HG02571 (cell line): ENCODE data around the gene VMAC.

Source experiments
- ATAC-seq: cut with Tn5 transposase; IDR thresholded peaks from one replicate; pipeline ENCODE4 v1.9.1; 2021; ENCODE audit warnings: mild to moderate bottlenecking, moderate library complexity; ENCODE audit not compliant: unreplicated experiment

VMAC gene

DNA sequence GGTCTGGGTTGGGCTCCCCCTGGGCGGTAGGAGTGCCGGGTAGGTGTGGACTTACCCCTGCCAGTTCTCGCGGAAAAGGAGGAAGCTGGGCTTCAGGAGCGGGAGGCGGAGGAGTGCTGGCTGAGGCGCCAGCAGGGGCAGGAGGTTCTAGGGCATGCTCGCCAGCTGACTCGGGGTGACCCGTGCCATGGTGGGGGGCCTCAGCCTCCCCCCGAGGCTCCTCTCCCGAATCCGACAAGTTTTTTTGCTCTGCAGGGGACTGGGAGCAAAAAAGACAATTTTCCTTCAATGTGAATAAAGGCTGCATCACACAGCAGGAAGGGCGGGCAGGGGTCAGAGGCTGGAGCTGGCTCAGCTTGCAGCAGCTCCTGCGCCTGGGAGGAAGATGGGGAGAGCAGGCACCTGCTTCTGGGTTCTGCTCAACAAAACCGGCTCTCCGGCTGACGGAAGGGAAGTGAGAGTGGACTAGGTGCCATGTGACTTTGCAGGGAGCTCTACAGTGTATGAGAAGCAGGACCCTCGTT is 46.7 kb downstream of the VMAC start:
- no peak for ATAC-seq

DNA sequence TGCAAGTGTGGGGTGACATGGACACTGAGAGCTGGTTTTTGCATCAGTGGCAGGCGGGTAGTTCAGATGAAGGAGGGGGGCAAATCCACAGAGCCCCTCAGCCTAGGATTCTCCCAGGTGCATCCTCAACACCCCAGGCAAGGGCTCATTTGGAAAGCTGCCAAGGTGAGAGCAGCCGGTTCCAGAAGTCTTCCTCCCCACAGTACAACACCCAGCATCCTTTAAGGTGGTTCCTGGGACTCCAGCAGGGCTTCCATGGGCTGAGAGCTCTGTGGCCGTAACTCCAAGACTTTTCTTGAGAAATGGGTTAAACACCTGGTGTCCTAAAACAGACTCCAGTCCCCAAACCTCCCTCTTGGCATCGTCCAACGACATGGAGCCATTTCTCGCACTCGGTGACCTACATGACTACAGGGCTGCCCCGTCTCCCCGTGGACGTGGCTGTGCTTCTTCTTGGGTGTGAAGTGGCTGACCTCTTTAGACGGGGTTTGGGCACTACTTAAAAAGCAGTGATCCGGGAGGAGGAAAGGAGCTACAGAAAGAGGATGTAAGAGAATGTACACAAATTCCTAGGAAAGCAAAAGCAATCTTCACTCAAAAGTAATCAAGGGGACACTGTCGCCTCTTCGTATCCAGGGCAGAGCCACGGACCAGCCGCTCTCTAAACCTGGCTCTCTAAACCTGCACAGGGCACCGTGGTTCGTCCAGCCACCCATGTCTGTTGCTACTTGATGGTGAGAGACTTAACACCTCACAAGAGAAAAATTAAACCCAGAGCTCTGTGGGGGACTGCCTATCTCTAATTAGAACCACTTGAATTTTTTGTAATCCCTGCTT is 47.7 kb downstream of the VMAC start:
- no peak for ATAC-seq

GRCh38 chr19:5953030-5953589 is 48.4 kb downstream of the VMAC start:
- ATAC-seq, result no peak

DNA sequence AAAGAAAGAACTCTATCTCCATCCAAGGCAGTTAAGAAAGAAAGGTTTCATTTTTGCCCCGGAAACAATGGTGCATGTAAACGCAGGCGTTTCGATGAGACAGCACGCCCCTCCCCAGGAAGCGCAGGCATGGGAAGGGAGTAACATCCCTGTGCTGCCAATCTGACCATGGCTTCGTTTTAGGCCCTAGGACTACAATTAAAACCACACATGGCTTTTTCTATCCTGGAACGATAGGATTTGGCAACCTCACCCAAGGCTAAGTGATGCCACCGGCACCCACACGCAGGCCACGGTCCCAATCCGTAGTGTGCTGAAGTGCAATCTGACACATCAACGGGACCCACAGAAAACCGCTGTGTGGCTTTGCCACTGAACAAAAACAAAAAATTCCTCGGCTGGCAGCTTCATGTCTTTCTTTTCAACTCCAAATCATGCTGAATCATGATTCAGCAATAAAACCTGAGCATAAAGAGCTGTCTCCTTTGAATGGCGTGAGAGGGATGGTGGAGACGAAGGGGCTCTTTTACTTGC is 49.1 kb downstream of the VMAC start:
- no peak for ATAC-seq

DNA sequence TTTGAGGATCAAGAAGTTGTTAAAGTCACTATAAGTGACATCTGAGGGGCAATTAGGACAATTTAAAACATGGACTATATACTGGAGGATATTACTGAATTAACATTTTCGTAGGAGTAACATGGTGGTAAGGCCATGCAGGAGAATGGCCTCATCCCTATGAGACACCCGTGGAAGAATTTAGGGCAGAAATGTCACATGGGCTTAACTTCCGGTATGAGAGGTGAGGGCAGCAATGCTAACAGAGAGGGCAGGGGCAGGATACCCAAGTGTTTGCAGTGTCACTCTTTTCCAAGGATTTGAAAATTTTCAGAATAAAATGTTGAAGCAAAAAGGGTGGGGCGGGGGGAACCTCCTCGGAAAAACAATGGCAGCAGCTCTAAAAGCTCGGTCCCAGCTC is 49.6 kb downstream of the VMAC start:
- ATAC-seq, result no peak

- no peak for ATAC-seq
Observed at GRCh38 chr19:5955636-5955935, 50.9 kb downstream of the VMAC start.

- ATAC-seq, result no peak
Observed at GRCh38 chr19:5956323-5956722, 51.7 kb downstream of the VMAC start.

GRCh38 chr19:5956728-5957127 is 52.1 kb downstream of the VMAC start:
- no peak for ATAC-seq

DNA sequence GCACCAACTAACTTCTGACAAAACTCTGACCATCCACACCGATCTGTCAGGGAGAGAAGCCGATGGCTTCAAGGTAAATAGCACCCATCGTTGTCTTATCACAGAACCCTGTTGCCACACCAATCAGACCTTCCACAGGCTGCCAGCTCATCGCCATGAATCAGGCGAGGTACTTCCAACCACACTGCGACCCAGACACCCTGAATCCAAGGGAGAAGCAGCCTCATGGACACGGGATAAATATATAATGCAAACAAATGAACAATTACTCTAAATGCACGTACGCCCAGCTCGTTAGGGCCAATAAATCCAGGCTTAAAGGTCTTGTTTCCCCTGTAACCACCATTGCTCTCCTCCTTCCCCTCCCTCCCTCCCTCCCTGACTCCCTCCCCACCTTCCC is 52.5 kb downstream of the VMAC start:
- ATAC-seq, result no peak

DNA sequence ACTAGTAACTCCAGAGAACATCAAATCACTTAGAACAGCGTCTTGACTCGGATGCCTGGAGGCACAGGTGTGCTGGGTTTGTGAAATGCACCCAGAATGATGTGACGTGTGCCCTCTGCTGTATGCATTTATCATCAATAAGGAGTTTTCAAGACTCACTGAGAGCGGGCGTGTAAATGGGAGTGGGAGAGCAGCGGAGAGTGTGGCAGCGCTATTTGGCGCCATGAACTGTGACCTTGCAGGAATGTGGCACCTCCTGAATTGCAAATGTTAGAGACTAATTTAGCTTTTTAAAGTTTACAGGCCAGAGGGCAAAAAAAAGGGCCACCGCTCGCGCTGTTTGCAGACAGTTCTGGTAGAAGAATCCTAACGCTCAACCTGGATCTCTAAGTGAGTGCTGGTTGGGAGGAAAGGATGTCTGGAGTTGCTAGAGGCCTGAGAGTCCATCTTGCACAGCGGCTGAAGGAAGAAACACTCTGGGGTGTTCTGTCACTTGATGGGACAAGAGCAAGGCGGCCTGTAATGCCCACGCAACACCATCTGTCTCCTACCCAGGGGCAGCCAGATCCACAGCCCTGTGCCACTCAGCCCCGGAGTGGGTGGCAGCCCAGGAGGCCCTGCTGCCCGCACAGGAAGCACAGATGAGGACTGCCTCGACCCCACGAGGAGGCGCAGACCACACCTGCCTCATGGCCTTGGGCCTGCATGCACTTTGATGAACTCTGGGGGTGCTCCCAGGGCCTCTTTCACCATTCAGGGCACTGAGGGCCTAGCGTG is 53.6 kb downstream of the VMAC start:
- ATAC-seq, result no peak

GRCh38 chr19:5958851-5959122 is 54.1 kb downstream of the VMAC start:
- ATAC-seq, result no peak

- no peak for ATAC-seq
Observed at GRCh38 chr19:5959260-5960004, 54.8 kb downstream of the VMAC start.
